Glutamatergic neuron (in vitro differentiated cells): ENCODE measurements around the gene NLRP9. TPM values are rescaled to one million over a fixed set of nuclear protein-coding genes. Genes with fewer than 3 reads are reported as not detected.

ENCODE experiments used
- DNase-seq: peaks from one replicate; pipeline ENCODE4 v3.0.0; 2022
- H3K27ac Mint-ChIP-seq: one replicate; pipeline ENCODE4 v1.8.0; 2020; ENCODE audit warnings: mild to moderate bottlenecking, mixed read lengths, inconsistent platforms; ENCODE audit not compliant: unreplicated experiment
- H3K27me3 Mint-ChIP-seq: one replicate; pipeline ENCODE4 v1.8.0; 2020; ENCODE audit warnings: mild to moderate bottlenecking, moderate library complexity, mixed read lengths, inconsistent platforms; ENCODE audit not compliant: unreplicated experiment
- H3K36me3 Mint-ChIP-seq: one replicate; pipeline ENCODE4 v1.8.0; 2020; ENCODE audit warnings: mild to moderate bottlenecking, mixed read lengths, inconsistent platforms; ENCODE audit not compliant: unreplicated experiment
- H3K4me1 Mint-ChIP-seq: one replicate; pipeline ENCODE4 v1.8.0; 2020; ENCODE audit warnings: mild to moderate bottlenecking, low read depth, mixed read lengths, inconsistent platforms; ENCODE audit not compliant: unreplicated experiment
- H3K4me3 Mint-ChIP-seq: one replicate; pipeline ENCODE4 v1.8.0; 2020; ENCODE audit warnings: mild to moderate bottlenecking, mixed read lengths, inconsistent platforms; ENCODE audit not compliant: unreplicated experiment
- H3K9me3 Mint-ChIP-seq: one replicate; pipeline ENCODE4 v1.8.0; 2020; ENCODE audit warnings: mild to moderate bottlenecking, moderate library complexity, mixed read lengths, inconsistent platforms; ENCODE audit not compliant: unreplicated experiment
- total RNA-seq: library from RNA; stranded (reverse); fragmentation: NEBNext Ultra II Directional; extraction: Animal tissue kit (Norgen Biotek cat#: 25700); gene quantifications from one replicate; pipeline ENCODE4 v1.2.1, GENCODE V29; 2021; ENCODE audit not compliant: unreplicated experiment
- TF ChIP-seq, protein P1 (sequence below): fragments of 200-600 bp; sonication (generic); IDR thresholded peaks from one replicate; pipeline ENCODE4 v1.5.0; 2021; ENCODE audit not compliant: partially characterized antibody, unreplicated experiment

The NLRP9 gene
- total RNA-seq, 1 donor from 2014 or later, result not detected

DNA sequence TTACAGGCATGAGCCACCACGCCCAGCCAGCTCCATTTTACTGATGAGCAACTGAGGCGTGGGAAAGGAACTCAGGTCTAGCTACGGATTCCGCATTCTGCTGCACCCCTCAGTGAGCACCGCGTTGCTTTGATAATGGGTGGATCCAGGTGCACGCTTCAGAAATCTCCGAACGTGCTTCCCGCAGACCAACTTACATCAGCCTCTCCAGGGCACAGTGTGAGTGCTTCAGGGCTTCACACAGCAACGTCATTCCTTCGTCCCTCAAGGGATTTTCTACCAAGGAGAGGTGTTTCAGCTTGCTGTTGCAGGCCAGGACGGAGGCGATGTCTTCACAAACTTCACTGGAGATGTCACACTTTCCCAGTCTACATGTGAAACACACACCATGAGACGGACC, 21.7 kb downstream of the NLRP9 start:
- Mint-ChIP-seq H3K27me3 (peaks cover 6% of the 10 kb centered on the region), H3K4me3 (no peak overlapping the region), H3K9me3 (peaks cover 22% of the 10 kb centered on the region), H3K36me3 (peaks cover 22% of the 10 kb centered on the region), H3K27ac (no peak overlapping the region), H3K4me1 (no peaks in the 10 kb centered on the region)
- TF ChIP-seq, protein P1, sequence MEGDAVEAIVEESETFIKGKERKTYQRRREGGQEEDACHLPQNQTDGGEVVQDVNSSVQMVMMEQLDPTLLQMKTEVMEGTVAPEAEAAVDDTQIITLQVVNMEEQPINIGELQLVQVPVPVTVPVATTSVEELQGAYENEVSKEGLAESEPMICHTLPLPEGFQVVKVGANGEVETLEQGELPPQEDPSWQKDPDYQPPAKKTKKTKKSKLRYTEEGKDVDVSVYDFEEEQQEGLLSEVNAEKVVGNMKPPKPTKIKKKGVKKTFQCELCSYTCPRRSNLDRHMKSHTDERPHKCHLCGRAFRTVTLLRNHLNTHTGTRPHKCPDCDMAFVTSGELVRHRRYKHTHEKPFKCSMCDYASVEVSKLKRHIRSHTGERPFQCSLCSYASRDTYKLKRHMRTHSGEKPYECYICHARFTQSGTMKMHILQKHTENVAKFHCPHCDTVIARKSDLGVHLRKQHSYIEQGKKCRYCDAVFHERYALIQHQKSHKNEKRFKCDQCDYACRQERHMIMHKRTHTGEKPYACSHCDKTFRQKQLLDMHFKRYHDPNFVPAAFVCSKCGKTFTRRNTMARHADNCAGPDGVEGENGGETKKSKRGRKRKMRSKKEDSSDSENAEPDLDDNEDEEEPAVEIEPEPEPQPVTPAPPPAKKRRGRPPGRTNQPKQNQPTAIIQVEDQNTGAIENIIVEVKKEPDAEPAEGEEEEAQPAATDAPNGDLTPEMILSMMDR, result no peak
- DNase-seq, result no peak

DNA sequence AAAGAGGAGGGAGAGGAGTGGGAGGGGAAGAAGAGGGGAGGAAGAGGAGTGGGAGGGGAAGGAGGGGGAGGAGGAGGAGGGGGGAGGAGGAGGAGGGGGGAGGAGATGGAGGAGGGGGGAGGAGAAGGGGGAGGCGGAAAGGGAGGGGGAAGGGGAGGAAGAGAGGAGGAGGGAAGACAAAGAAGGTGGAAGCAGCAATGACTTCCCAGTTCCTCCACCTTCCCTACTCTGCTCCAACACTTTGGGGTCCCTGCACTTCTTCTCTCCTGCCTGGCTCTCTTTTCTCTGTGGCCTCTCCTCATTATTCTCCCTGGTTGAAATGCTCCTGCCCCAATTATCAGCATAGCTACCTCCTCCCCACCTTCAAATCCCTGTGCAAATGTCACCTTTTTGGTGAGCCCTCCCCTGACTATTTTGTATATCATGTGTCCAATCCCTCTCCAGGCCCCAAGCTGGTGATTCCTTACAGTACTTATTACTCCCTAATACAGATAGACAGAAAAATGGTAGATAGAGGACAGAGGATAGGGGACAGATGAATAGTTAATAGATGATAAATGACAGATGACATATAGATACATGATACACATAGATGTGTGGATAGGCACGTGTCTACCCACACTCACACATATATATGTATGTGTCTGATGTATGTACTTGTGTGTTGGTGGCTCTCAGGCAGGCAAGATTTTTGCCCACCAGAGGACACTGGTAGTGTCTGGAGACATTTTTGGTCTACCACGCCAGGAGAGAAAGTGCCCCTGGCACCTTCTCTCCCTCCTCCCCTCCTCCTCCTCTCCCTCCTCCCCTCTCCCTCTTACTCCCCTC, 25.2 kb downstream of the NLRP9 start:
- Mint-ChIP-seq H3K9me3 (peaks cover 22% of the 10 kb centered on the region), H3K27ac (peak overlapping the region; percentile 36), H3K36me3 (peaks cover 20% of the 10 kb centered on the region), H3K4me3 (no peak overlapping the region), H3K4me1 (no peaks in the 10 kb centered on the region), H3K27me3 (peaks cover 6% of the 10 kb centered on the region)
- DNase-seq, result no peak
- TF ChIP-seq, protein P1, result no peak

DNA sequence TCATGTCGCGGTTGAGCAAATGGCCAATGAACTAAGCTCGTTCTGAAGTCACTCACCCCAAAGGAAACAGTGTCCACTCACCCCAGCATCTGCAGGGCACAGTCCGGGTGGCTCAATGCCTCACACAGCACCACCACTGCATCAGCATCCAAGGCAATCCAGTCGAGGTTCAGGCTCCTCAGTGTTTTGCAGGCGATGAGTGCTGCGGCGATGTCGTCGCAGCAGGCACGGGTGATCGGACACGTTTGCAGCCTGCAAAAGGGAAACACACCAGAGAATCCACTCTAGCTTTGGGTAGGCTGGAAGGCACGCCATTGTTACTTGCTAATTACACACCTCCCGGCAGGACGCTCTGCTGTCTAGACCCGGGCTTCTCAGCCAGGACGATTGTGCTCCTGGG, 26.5 kb downstream of the NLRP9 start:
- Mint-ChIP-seq H3K9me3 (peaks cover 20% of the 10 kb centered on the region), H3K4me1 (no peaks in the 10 kb centered on the region), H3K4me3 (no peak overlapping the region), H3K27me3 (peaks cover 6% of the 10 kb centered on the region), H3K36me3 (peaks cover 20% of the 10 kb centered on the region), H3K27ac (no peak overlapping the region)
- TF ChIP-seq, protein P1, result no peak
- no peak for DNase-seq

DNA sequence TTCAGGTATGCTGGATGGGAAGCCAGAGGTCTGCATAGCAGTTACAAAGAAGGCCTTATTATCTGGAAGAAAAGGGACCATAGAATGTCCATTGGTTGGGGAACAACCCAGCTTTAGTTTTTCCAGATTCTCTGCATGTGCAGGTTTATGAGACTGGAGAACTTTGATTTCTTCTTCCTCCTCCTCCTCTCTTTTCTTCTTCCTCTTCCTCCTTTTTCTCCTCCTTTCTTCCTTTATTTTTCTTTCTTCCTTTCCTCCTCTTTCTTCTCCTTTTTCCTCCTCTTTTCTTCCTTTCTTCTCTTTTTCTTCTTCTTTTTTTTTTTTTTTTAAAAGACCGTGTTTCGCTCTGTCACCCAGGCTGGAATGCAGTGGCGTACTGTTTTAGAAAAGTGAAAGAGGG, 32.2 kb downstream of the NLRP9 start:
- no peak for DNase-seq
- Mint-ChIP-seq H3K36me3 (peaks cover 26% of the 10 kb centered on the region), H3K4me3 (no peak overlapping the region), H3K27me3 (peaks cover 12% of the 10 kb centered on the region), H3K9me3 (peaks cover 21% of the 10 kb centered on the region), H3K27ac (no peak overlapping the region), H3K4me1 (no peaks in the 10 kb centered on the region)
- TF ChIP-seq, protein P1, result no peak

DNA sequence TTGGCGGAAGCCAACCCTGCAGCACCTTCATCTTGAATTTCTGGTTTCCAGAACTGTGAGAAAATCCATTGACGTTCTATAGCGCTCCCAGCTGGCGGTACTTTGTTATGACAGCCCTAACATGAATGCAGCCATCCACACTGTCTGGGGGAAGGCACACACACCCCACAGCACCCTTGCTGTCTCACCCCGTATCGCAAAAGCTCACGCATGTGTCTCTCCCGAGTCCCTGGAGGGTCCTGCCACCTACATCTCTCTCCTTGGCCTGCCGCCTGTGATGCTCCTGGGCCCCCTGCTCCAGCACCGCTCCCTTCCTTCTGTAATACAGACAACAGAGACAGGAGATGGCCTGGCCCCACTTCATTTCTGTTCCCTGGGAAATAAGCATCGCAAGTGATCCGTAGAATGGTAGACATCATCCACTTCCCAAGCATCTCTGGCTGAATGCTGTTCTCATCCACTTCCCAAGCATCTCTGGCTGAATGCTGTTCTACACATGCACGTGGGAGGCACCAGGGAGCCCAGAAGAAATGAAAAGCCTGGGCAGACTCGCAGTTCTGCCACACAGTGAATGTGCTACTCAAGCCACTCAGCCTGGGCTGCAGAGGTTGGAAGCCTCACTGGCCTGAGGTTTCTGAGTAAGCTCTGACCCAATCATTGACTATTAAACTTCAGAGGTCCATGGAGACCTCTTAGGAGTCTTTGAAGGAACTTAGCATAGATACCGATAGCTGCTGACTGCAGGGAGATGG, 33.5 kb downstream of the NLRP9 start:
- H3K27ac Mint-ChIP-seq, result no peak overlapping the region
- no peaks in the 10 kb centered on the region for H3K4me1 Mint-ChIP-seq
- no peak overlapping the region for H3K4me3 Mint-ChIP-seq
- H3K27me3 Mint-ChIP-seq, result peaks cover 12% of the 10 kb centered on the region
- peaks cover 26% of the 10 kb centered on the region for H3K36me3 Mint-ChIP-seq
- peaks cover 21% of the 10 kb centered on the region for H3K9me3 Mint-ChIP-seq
- no peak for DNase-seq
- TF ChIP-seq, protein P1, result no peak
